Measurements from ENCODE around the gene CIROP.
"Not testable (repeated sequence)": the region's sequence is repeated elsewhere in the genome, so short reads cannot be mapped to it uniquely, and the experiment has no call there.

DNA sequence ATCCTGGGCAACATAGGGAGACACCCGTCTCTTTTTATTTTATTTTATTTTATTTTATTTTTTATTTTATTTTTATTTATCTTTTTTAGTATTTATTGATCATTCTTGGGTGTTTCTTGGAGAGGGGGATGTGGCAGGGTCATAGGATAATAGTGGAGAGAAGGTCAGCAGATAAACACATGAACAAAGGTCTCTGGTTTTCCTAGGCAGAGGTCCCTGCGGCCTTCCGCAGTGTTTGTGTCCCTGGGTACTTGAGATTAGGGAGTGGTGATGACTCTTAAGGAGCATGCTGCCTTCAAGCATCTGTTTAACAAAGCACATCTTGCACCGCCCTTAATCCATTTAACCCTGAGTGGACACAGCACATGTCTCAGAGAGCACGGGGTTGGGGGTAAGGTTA is 2.8 kb upstream of the CIROP start:
- TF ChIP-seq, protein P1, sequence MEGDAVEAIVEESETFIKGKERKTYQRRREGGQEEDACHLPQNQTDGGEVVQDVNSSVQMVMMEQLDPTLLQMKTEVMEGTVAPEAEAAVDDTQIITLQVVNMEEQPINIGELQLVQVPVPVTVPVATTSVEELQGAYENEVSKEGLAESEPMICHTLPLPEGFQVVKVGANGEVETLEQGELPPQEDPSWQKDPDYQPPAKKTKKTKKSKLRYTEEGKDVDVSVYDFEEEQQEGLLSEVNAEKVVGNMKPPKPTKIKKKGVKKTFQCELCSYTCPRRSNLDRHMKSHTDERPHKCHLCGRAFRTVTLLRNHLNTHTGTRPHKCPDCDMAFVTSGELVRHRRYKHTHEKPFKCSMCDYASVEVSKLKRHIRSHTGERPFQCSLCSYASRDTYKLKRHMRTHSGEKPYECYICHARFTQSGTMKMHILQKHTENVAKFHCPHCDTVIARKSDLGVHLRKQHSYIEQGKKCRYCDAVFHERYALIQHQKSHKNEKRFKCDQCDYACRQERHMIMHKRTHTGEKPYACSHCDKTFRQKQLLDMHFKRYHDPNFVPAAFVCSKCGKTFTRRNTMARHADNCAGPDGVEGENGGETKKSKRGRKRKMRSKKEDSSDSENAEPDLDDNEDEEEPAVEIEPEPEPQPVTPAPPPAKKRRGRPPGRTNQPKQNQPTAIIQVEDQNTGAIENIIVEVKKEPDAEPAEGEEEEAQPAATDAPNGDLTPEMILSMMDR (IDR thresholded peaks at IDR 0.05), result not testable (repeated sequence)
- not testable (repeated sequence) for TF ChIP-seq POLR2AphosphoS5, EP300 (IDR thresholded peaks at IDR 0.05)

All from sigmoid colon (tissue), 4 donors.